HepG2 (cell line): ENCODE measurements around the gene NBEAL2. TPM values are rescaled to one million over a fixed set of nuclear protein-coding genes. Genes with fewer than 3 reads are reported as not detected.

Experiments
- CEBPB ChIP-seq: IDR thresholded peaks from 2 replicates; pipeline ENCODE4 v1.6.1; 2011; ENCODE audit warnings: low read depth, low read length, improper control_type of control experiment, borderline replicate concordance
- MED1 ChIP-seq: sonication (generic); formaldehyde crosslinking; IDR thresholded peaks from 2 replicates; pipeline ENCODE4 v1.4.0; 2020; ENCODE audit warnings: missing genetic modification reagents
- MXD4 ChIP-seq: IDR thresholded peaks from 2 replicates; pipeline ENCODE4 v1.6.1; 2016; ENCODE audit warnings: mild to moderate bottlenecking, missing biosample characterization, missing genetic modification reagents
- SMAD9 ChIP-seq: sonication (generic); formaldehyde crosslinking; IDR thresholded peaks from 2 replicates; pipeline ENCODE4 v1.5.1; 2020; ENCODE audit warnings: mild to moderate bottlenecking, missing genetic modification reagents
- SPEN ChIP-seq: sonication (generic); formaldehyde crosslinking; IDR thresholded peaks from 2 replicates; pipeline ENCODE4 v1.5.1; 2020; ENCODE audit warnings: low read depth, mild to moderate bottlenecking, missing genetic modification reagents
- ZMAT3 ChIP-seq: sonication (generic); formaldehyde crosslinking; conservative IDR thresholded peaks from 2 replicates; pipeline ENCODE4 v1.7.0; 2021; ENCODE audit warnings: missing genetic modification reagents
- ZNF773 ChIP-seq: sonication (generic); formaldehyde crosslinking; IDR thresholded peaks from 2 replicates; pipeline ENCODE4 v1.4.0; 2020; ENCODE audit warnings: missing genetic modification reagents, borderline replicate concordance
- polyA plus RNA-seq, 8 experiments: library from polyadenylated mRNA; depleted of rRNA in 3 of 8; stranded (reverse) in 7 of 8; unstranded in 1 of 8; fragments of >200 nt; fragmentation: Illumina TruSeq in 4 of 8; extraction: Trizol in 4 of 8; gene quantifications; 2 replicates each; pipeline versions ENCODE4 v1.2.1 to v1.2.3, GENCODE V29; 2011 to 2016; ENCODE audit warnings: low read depth in 4 of 8, missing spikeins in 1 of 8, mixed read lengths in 1 of 8; ENCODE audit not compliant: insufficient read depth in 1 of 8
- total RNA-seq, 5 experiments: library from RNA; depleted of rRNA; stranded (reverse); fragments of >200 nt; fragmentation: Illumina TruSeq; extraction: Trizol; gene quantifications; 2 replicates each; pipeline ENCODE4 v1.2.3, GENCODE V29; 2016; ENCODE audit warnings: low read depth in 1 of 5
- TF ChIP-seq, protein P1 (sequence below): sonication (generic); formaldehyde crosslinking; IDR thresholded peaks from 2 replicates; pipeline ENCODE4 v1.8.1; 2023; ENCODE audit warnings: mild to moderate bottlenecking, missing genetic modification reagents
- TF ChIP-seq, protein P2 (sequence below): IDR thresholded peaks from 2 replicates; pipeline ENCODE4 v1.6.1; 2016; ENCODE audit warnings: missing compliant biosample characterization, missing genetic modification reagents, borderline replicate concordance
- TF ChIP-seq, protein P3 (sequence below): sonication (generic); formaldehyde crosslinking; IDR thresholded peaks from 2 replicates; pipeline ENCODE4 v1.8.0; 2022; ENCODE audit warnings: missing genetic modification reagents, mild to moderate bottlenecking, moderate library complexity, borderline replicate concordance
- TF ChIP-seq, protein P4 (sequence below): sonication (generic); formaldehyde crosslinking; IDR thresholded peaks from 2 replicates; pipeline ENCODE4 v1.5.0; 2020; ENCODE audit warnings: mild to moderate bottlenecking, missing genetic modification reagents

NBEAL2 gene
- total and polyA plus RNA-seq, 2 of the 13 experiments (the other 11 are each of a cell fraction or from before 2014, with no cell fraction given) = 9.7 to 12.4 TPM

DNA sequence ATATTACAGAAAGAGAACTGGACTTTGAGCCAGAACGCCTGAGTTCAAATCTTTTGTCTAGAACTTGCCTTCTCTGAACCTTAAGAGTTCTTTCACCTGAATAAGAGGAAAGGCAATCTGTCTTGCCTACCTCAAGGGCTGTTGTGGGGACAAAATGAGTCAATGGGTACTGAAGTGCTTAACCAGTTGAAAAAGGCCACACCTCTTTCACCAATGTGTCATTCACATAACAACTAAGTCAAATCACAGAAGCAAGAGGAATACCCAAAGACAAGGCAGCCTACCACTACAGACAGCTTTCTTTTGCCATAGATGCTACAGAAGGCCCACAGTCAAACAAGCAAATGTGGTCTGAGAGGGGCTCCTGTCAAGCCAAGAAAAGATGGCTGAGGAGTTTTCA, 39.7 kb downstream of the NBEAL2 start (continued):
- TF ChIP-seq ZNF773 (CRISPR knock-in tag) (no peak), MED1 (CRISPR knock-in tag) (no peak), SPEN (no peak), MXD4 (no peak), CEBPB (no peak), ZMAT3 (CRISPR knock-in tag) (no peak), SMAD9 (CRISPR knock-in tag) (no peak)
- TF ChIP-seq, protein P1, sequence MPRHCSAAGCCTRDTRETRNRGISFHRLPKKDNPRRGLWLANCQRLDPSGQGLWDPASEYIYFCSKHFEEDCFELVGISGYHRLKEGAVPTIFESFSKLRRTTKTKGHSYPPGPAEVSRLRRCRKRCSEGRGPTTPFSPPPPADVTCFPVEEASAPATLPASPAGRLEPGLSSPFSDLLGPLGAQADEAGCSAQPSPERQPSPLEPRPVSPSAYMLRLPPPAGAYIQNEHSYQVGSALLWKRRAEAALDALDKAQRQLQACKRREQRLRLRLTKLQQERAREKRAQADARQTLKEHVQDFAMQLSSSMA (CRISPR knock-in tag) = no peak
- TF ChIP-seq, protein P2, sequence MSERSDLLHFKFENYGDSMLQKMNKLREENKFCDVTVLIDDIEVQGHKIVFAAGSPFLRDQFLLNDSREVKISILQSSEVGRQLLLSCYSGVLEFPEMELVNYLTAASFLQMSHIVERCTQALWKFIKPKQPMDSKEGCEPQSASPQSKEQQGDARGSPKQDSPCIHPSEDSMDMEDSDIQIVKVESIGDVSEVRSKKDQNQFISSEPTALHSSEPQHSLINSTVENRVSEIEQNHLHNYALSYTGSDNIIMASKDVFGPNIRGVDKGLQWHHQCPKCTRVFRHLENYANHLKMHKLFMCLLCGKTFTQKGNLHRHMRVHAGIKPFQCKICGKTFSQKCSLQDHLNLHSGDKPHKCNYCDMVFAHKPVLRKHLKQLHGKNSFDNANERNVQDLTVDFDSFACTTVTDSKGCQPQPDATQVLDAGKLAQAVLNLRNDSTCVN (CRISPR knock-in tag) = no peak
- TF ChIP-seq, protein P3, sequence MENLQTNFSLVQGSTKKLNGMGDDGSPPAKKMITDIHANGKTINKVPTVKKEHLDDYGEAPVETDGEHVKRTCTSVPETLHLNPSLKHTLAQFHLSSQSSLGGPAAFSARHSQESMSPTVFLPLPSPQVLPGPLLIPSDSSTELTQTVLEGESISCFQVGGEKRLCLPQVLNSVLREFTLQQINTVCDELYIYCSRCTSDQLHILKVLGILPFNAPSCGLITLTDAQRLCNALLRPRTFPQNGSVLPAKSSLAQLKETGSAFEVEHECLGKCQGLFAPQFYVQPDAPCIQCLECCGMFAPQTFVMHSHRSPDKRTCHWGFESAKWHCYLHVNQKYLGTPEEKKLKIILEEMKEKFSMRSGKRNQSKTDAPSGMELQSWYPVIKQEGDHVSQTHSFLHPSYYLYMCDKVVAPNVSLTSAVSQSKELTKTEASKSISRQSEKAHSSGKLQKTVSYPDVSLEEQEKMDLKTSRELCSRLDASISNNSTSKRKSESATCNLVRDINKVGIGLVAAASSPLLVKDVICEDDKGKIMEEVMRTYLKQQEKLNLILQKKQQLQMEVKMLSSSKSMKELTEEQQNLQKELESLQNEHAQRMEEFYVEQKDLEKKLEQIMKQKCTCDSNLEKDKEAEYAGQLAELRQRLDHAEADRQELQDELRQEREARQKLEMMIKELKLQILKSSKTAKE (CRISPR knock-in tag) = no peak
- TF ChIP-seq, protein P4, sequence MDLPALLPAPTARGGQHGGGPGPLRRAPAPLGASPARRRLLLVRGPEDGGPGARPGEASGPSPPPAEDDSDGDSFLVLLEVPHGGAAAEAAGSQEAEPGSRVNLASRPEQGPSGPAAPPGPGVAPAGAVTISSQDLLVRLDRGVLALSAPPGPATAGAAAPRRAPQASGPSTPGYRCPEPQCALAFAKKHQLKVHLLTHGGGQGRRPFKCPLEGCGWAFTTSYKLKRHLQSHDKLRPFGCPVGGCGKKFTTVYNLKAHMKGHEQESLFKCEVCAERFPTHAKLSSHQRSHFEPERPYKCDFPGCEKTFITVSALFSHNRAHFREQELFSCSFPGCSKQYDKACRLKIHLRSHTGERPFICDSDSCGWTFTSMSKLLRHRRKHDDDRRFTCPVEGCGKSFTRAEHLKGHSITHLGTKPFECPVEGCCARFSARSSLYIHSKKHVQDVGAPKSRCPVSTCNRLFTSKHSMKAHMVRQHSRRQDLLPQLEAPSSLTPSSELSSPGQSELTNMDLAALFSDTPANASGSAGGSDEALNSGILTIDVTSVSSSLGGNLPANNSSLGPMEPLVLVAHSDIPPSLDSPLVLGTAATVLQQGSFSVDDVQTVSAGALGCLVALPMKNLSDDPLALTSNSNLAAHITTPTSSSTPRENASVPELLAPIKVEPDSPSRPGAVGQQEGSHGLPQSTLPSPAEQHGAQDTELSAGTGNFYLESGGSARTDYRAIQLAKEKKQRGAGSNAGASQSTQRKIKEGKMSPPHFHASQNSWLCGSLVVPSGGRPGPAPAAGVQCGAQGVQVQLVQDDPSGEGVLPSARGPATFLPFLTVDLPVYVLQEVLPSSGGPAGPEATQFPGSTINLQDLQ (CRISPR knock-in tag) = no peak
